Measurements from ENCODE around the gene ERCC8. TPM values are rescaled to one million over a fixed set of nuclear protein-coding genes. Genes with fewer than 3 reads are reported as not detected.

The ERCC8 gene
- total RNA-seq, 6 experiments from 2014 or later = 8.5 to 10.7 (median 10.5) TPM

DNA sequence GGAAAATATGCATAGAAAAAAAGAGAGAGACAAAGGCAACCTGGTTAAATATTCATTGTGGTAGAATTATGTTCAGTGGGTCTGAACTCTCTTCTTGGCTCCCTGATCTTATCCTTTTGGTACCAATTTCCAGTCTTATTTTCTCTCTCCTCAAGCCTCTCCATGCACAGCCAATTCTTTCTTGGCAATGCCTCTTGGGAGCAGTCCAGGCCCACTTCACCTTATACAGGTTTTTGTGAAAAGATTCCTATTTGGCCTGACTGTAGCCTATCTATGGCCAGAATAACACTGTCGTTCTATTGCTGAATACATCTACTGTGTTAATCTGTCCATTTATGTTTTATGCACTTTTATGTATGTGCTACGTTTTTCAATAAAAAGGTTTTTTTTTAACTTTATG is 103.5 kb downstream of the ERCC8 start:
- no peak for DNase-seq
- no peak overlapping the region for H3K27ac Mint-ChIP-seq
- H3K9me3 Mint-ChIP-seq = no peaks in the 10 kb centered on the region
- H3K36me3 Mint-ChIP-seq (ENCODE audit: low read depth) = no peaks in the 10 kb centered on the region
- no peak overlapping the region for H3K4me3 Mint-ChIP-seq
- H3K27me3 Mint-ChIP-seq (ENCODE audit: insufficient read depth) = peaks cover 29% of the 10 kb centered on the region
- H3K4me1 Mint-ChIP-seq (ENCODE audit: low read depth) = peaks cover 14% of the 10 kb centered on the region
- TF ChIP-seq, protein P1, sequence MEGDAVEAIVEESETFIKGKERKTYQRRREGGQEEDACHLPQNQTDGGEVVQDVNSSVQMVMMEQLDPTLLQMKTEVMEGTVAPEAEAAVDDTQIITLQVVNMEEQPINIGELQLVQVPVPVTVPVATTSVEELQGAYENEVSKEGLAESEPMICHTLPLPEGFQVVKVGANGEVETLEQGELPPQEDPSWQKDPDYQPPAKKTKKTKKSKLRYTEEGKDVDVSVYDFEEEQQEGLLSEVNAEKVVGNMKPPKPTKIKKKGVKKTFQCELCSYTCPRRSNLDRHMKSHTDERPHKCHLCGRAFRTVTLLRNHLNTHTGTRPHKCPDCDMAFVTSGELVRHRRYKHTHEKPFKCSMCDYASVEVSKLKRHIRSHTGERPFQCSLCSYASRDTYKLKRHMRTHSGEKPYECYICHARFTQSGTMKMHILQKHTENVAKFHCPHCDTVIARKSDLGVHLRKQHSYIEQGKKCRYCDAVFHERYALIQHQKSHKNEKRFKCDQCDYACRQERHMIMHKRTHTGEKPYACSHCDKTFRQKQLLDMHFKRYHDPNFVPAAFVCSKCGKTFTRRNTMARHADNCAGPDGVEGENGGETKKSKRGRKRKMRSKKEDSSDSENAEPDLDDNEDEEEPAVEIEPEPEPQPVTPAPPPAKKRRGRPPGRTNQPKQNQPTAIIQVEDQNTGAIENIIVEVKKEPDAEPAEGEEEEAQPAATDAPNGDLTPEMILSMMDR (IDR thresholded peaks at IDR 0.05) = no peak

DNA sequence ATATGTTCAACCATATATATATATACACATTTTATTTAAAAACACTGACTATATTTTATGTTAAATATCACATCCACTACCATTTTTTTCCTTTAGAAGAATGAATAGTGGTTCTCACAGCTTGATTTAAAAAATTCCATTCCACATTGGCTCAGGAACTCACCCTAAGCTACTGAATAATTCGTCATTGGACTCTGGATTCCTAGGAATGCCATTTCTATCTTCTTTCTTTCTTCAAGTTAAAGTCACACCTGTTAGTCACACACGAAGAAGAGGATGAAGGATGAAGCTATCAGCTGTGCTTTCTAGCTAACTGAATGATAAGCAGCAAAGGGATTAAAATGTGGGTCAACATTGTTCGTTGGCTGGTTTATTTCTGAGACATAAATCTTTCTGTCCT is 108.7 kb downstream of the ERCC8 start:
- Mint-ChIP-seq H3K27ac (no peak overlapping the region), H3K4me1 (ENCODE audit: low read depth) (peaks cover 5% of the 10 kb centered on the region; the same call in 1 of the 2 replicates), H3K27me3 (ENCODE audit: insufficient read depth) (peaks cover 8% of the 10 kb centered on the region), H3K36me3 (ENCODE audit: low read depth) (no peaks in the 10 kb centered on the region), H3K4me3 (no peak overlapping the region), H3K9me3 (no peaks in the 10 kb centered on the region)
- no peak for DNase-seq
- TF ChIP-seq, protein P1 (IDR thresholded peaks at IDR 0.05) = no peak

DNA sequence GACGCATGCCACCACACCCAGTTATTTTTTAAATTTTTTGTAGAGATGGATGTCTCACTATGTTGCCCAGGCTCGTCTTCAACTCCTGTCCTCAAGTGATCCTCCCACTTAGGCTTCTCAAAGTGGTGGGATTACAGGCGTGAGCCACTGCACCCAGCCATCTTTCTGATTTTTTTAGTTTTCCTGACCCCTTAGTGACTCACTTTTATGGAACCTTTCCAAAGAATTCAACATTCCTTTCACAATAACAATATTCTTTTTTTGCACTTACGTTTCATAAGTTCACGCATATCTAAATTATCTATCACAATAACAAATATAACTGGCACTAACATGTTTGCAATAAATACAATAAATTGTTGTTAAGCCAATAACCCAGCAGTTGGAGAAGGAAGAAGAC is 109.3 kb downstream of the ERCC8 start:
- Mint-ChIP-seq H3K9me3 (no peaks in the 10 kb centered on the region), H3K4me1 (ENCODE audit: low read depth) (peaks cover 5% of the 10 kb centered on the region; the same call in 1 of the 2 replicates), H3K27ac (no peak overlapping the region), H3K4me3 (no peak overlapping the region), H3K36me3 (ENCODE audit: low read depth) (no peaks in the 10 kb centered on the region), H3K27me3 (ENCODE audit: insufficient read depth) (peaks cover 8% of the 10 kb centered on the region)
- TF ChIP-seq, protein P1 (IDR thresholded peaks at IDR 0.05) = no peak
- DNase-seq = no peak

DNA sequence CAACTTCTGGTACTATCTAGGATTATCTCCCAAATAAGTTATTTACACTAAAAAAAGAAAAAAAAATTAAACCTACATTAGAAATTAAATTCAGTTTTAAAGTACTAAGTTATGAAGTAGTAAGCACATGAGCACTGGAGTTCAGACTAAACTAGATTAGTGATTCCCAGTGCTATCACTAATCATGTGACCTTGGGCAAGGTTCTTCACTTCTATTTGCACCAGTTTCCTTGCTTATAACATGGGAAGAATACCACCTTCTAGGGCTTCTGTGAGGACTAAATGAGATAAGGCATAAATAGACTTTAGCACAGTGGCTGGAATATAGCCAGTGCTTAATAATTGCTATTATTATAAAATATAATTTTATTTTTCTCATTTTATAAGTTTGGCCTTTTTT is 111.3 kb downstream of the ERCC8 start:
- Mint-ChIP-seq H3K4me3 (no peak overlapping the region), H3K4me1 (ENCODE audit: low read depth) (peaks cover 5% of the 10 kb centered on the region; the same call in 1 of the 2 replicates), H3K9me3 (no peaks in the 10 kb centered on the region), H3K27ac (no peak overlapping the region), H3K27me3 (ENCODE audit: insufficient read depth) (peaks cover 3% of the 10 kb centered on the region), H3K36me3 (ENCODE audit: low read depth) (no peaks in the 10 kb centered on the region)
- TF ChIP-seq, protein P1 (IDR thresholded peaks at IDR 0.05) = no peak
- DNase-seq = no peak

DNA sequence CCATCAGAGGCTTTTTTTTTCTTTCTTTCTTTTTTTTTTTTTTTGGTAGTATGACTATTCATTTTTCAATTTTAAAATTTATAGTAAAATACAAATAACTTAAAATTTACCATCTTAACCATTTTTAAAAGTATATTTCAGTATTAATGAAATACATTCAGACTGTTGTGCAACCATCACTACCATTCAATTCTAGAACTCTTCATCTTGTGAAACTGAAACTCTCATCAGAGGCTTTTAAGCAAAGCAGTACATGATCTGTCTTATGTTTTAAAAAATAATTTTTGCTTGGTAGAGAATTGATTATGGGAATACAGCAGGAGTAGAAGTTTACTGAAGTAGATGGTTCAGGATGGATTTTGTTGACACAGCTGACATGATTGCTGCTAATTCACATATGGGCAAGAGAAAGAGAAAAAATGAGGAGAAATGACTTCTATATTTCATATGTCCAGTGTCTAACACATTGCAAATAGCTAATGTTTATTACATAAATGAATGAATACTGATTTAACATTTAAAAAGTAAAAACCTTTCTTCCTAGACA is 114.2 kb downstream of the ERCC8 start:
- TF ChIP-seq, protein P1 (IDR thresholded peaks at IDR 0.05) = no peak
- H3K4me3 Mint-ChIP-seq = no peak overlapping the region
- H3K4me1 Mint-ChIP-seq (ENCODE audit: low read depth) = peaks cover 3% of the 10 kb centered on the region; the same call in 1 of the 2 replicates
- no peaks in the 10 kb centered on the region for H3K9me3 Mint-ChIP-seq
- H3K36me3 Mint-ChIP-seq (ENCODE audit: low read depth) = no peaks in the 10 kb centered on the region
- no peaks in the 10 kb centered on the region; the same call in none of the 2 replicates for H3K27me3 Mint-ChIP-seq (ENCODE audit: insufficient read depth)
- DNase-seq = no peak
- H3K27ac Mint-ChIP-seq = no peak overlapping the region

Data from HFFc6 (cell line).